ENCODE results near the gene RAMP1.

DNA sequence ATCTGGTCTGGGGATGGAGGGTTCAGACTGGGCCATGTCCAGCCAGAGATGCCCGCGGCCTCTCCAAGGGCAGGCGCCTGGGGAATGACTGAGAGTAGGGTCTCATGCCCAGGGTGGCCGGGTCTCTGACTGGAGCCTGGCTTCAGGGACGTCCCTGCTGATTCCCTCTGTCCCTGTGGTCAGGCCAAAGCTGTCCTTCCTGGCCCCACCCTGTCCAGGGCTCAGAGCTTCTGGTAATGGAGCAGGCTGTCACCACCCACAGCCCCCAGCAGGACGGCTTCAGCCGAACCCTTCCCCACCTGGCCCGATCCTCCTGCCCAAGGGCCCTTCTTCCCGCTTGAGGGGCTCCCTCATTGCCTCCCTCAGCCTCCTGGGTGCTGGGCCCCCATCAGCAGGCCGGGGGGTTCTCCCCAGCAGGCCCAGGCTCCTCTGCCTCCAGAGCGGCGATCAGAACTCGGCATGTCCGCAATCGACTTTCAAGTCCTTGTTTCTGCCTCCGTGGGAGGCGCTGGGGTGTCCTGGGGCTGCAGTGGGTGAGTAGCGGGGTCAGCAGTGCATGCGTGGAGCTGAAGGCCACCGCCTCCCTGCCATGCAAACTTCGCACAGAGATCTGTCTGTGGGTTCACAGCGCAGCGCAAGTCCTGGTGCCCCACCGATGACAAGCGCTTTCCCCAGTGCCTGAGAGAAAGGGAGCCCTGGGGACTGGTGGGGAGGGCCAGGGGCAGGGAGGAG lies 18.3 kb downstream of the RAMP1 start:
- TF ChIP-seq, protein P1, sequence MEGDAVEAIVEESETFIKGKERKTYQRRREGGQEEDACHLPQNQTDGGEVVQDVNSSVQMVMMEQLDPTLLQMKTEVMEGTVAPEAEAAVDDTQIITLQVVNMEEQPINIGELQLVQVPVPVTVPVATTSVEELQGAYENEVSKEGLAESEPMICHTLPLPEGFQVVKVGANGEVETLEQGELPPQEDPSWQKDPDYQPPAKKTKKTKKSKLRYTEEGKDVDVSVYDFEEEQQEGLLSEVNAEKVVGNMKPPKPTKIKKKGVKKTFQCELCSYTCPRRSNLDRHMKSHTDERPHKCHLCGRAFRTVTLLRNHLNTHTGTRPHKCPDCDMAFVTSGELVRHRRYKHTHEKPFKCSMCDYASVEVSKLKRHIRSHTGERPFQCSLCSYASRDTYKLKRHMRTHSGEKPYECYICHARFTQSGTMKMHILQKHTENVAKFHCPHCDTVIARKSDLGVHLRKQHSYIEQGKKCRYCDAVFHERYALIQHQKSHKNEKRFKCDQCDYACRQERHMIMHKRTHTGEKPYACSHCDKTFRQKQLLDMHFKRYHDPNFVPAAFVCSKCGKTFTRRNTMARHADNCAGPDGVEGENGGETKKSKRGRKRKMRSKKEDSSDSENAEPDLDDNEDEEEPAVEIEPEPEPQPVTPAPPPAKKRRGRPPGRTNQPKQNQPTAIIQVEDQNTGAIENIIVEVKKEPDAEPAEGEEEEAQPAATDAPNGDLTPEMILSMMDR (IDR thresholded peaks at IDR 0.05), result no peak
- TF ChIP-seq POLR2A (IDR thresholded peaks at IDR 0.05) (no peak), POLR2AphosphoS5 (IDR thresholded peaks at IDR 0.05) (no peak), EP300 (IDR thresholded peaks at IDR 0.05) (no peak)
